CD8-positive, alpha-beta memory T cell (primary cell): Measurements from ENCODE around the gene VSTM2B. TPM values are rescaled to one million over a fixed set of nuclear protein-coding genes. Genes with fewer than 3 reads are reported as not detected.

Experiments
- CTCF ChIA-PET: fragments of 350-600 bp; sonication (Branson Sonifier 250); formaldehyde crosslinking; loops from one replicate; lab custom pipeline; 2021; ENCODE audit warnings: antibody characterized with exemption; lab: Charles Lee
- POLR2A ChIA-PET: fragments of 350-600 bp; sonication (Branson Sonifier 250); formaldehyde crosslinking; loops from one replicate; lab custom pipeline; 2021; ENCODE audit warnings: antibody characterized with exemption; lab: Charles Lee
- DNase-seq, 5 donors: peaks; one replicate each; pipeline versions ENCODE4 v3.0.0 to v3.0.0-alpha.2; 2020 to 2022; ENCODE audit warnings: mixed read lengths in 1 of 5
- H3K27ac ChIP-seq: one replicate; pipeline ENCODE4 v1.7.0; 2013; ENCODE audit warnings: low read depth, mild to moderate bottlenecking, low read length, moderate library complexity
- H3K27me3 ChIP-seq: 2 replicates; pipeline ENCODE4 v1.7.0; 2013; ENCODE audit warnings: low read length, mild to moderate bottlenecking; ENCODE audit not compliant: insufficient read depth, poor library complexity, severe bottlenecking
- H3K36me3 ChIP-seq: 2 replicates; pipeline ENCODE4 v1.7.0; 2013; ENCODE audit warnings: mild to moderate bottlenecking, low read length, moderate library complexity; ENCODE audit not compliant: insufficient read depth
- H3K4me1 ChIP-seq: 2 replicates; pipeline ENCODE4 v1.7.0; 2013; ENCODE audit warnings: mild to moderate bottlenecking, low read length, moderate library complexity; ENCODE audit not compliant: insufficient read depth
- H3K4me3 ChIP-seq: 2 replicates; pipeline ENCODE4 v1.7.0; 2013; ENCODE audit warnings: mild to moderate bottlenecking, low read length
- H3K9me3 ChIP-seq: 2 replicates; pipeline ENCODE4 v1.7.0; 2013; ENCODE audit warnings: mild to moderate bottlenecking, low read length
- H3K27ac Mint-ChIP-seq, 8 donors: one replicate each; pipeline ENCODE4 v1.8.0; 2020 to 2021; ENCODE audit warnings: mixed read lengths in 8 of 8, mild to moderate bottlenecking in 6 of 8, inconsistent platforms in 3 of 8, moderate library complexity in 3 of 8
- H3K27me3 Mint-ChIP-seq, 2 donors: one replicate each; pipeline ENCODE4 v1.8.0; 2020 to 2021; ENCODE audit warnings: mixed read lengths in 2 of 2, mild to moderate bottlenecking in 1 of 2, moderate library complexity in 1 of 2
- H3K36me3 Mint-ChIP-seq, 3 donors: one replicate each; pipeline ENCODE4 v1.8.0; 2020 to 2021; ENCODE audit warnings: mixed read lengths in 3 of 3, inconsistent platforms in 1 of 3, mild to moderate bottlenecking in 1 of 3
- H3K4me1 Mint-ChIP-seq, 3 donors: one replicate each; pipeline ENCODE4 v1.8.0; 2020 to 2021; ENCODE audit warnings: mixed read lengths in 3 of 3, inconsistent platforms in 1 of 3, mild to moderate bottlenecking in 1 of 3
- H3K4me3 Mint-ChIP-seq, 7 donors: one replicate each; pipeline ENCODE4 v1.8.0; 2020 to 2021; ENCODE audit warnings: mixed read lengths in 7 of 7, mild to moderate bottlenecking in 6 of 7, moderate library complexity in 4 of 7, inconsistent platforms in 2 of 7
- H3K9me3 Mint-ChIP-seq, 5 donors: one replicate each; pipeline ENCODE4 v1.8.0; 2020 to 2022; ENCODE audit warnings: mixed read lengths in 5 of 5, mild to moderate bottlenecking in 3 of 5, moderate library complexity in 2 of 5, inconsistent platforms in 1 of 5
- polyA plus RNA-seq: library from polyadenylated mRNA; unstranded; fragments of 300-500 nt; fragmentation: Illumina TruSeq; gene quantifications from one replicate; pipeline ENCODE4 v1.2.3, GENCODE V29; 2021
- total RNA-seq, 2 experiments: library from RNA; stranded (reverse); gene quantifications; one replicate each; pipeline ENCODE4 v1.2.3, GENCODE V29; 2021

VSTM2B gene
- total and polyA plus RNA-seq, 3 experiments from 2014 or later: not detected

- peaks cover 18 to 45% of the 10 kb centered on the region in 2 donors for H3K27me3 Mint-ChIP-seq
- H3K36me3 Mint-ChIP-seq: no peaks in the 10 kb centered on the region
- ChIA-PET POLR2A (no interaction called here), CTCF (no interaction called here)
- no peaks in the 10 kb centered on the region for H3K4me1 ChIP-seq
- no peak for DNase-seq
- no peak overlapping the region for H3K4me3 Mint-ChIP-seq
- no peaks in the 10 kb centered on the region for H3K9me3 Mint-ChIP-seq
- no peaks in the 10 kb centered on the region for H3K9me3 ChIP-seq
- no peak overlapping the region for H3K4me3 ChIP-seq
- H3K4me1 Mint-ChIP-seq: peaks cover 3 to 9% (median 7%) of the 10 kb centered on the region in 3 donors
- H3K27ac ChIP-seq: no peak overlapping the region
- peaks cover 3% of the 10 kb centered on the region for H3K27me3 ChIP-seq
- no peaks in the 10 kb centered on the region for H3K36me3 ChIP-seq
- H3K27ac Mint-ChIP-seq: no peak overlapping the region
These were observed 43.5 kb downstream of the VSTM2B start for GRCh38 chr19:29569038-29569911.

DNA sequence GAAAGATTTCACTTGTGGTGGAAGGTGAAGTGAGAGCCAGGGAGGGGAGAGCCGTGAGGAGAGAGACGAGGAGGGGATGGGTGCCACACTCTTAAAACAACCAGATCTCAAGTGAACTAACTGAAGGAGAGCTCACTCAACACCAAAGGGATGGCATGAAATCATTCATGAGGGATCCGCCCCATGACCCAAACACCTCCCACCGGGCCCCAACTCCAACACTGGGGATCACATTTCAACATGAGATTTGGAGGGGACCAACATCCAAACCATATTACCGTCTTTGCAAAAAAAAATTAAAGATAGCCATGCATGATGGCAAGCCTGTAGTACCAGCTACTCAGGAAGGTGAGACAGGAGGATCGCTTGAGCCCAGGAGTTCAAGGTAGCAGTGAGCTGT is 45.4 kb downstream of the VSTM2B start:
- Histone ChIP-seq H3K4me1 (no peaks in the 10 kb centered on the region), H3K27ac (no peak overlapping the region), H3K4me3 (no peak overlapping the region), H3K36me3 (no peaks in the 10 kb centered on the region), H3K9me3 (no peaks in the 10 kb centered on the region), H3K27me3 (no peaks in the 10 kb centered on the region)
- no peak for DNase-seq
- H3K9me3 Mint-ChIP-seq: no peaks in the 10 kb centered on the region
- no peaks in the 10 kb centered on the region for H3K36me3 Mint-ChIP-seq
- CTCF ChIA-PET: no interaction called here
- no peak overlapping the region for H3K4me3 Mint-ChIP-seq
- H3K27ac Mint-ChIP-seq: no peak overlapping the region
- POLR2A ChIA-PET: no interaction called here
- H3K4me1 Mint-ChIP-seq: no peaks in the 10 kb centered on the region
- H3K27me3 Mint-ChIP-seq: peaks cover 29 to 48% of the 10 kb centered on the region in 2 donors

DNA sequence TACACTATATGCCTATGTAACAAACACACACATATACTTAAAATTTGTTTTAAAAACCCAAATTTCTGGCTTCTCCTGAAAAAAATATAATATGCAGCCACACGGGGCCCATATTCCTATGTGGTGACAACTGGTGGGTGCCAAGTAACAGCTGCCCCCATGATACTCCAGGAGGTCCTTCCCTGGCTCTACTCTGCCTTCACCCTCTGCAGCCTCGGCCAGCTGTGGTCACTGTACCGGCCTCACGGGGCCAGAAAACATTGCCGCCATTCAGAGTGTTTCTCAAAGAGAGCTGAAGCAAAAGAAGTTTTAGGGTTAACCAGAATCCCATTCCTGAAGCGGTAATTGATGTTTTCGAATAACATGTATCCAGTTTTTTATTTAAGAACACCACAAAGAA is 47.7 kb downstream of the VSTM2B start:
- Mint-ChIP-seq H3K4me1 (no peaks in the 10 kb centered on the region), H3K9me3 (no peaks in the 10 kb centered on the region), H3K36me3 (no peaks in the 10 kb centered on the region), H3K4me3 (no peak overlapping the region), H3K27me3 (peaks cover 29 to 67% of the 10 kb centered on the region in 2 donors), H3K27ac (peak overlapping the region in 1 of 8 donors; percentile 11)
- H3K27ac ChIP-seq: no peak overlapping the region
- ChIA-PET POLR2A (no interaction called here), CTCF (no interaction called here)
- H3K36me3 ChIP-seq: no peaks in the 10 kb centered on the region
- DNase-seq: no peak
- H3K9me3 ChIP-seq: no peaks in the 10 kb centered on the region
- peaks cover 9% of the 10 kb centered on the region for H3K27me3 ChIP-seq
- no peaks in the 10 kb centered on the region for H3K4me1 ChIP-seq
- H3K4me3 ChIP-seq: no peak overlapping the region

DNA sequence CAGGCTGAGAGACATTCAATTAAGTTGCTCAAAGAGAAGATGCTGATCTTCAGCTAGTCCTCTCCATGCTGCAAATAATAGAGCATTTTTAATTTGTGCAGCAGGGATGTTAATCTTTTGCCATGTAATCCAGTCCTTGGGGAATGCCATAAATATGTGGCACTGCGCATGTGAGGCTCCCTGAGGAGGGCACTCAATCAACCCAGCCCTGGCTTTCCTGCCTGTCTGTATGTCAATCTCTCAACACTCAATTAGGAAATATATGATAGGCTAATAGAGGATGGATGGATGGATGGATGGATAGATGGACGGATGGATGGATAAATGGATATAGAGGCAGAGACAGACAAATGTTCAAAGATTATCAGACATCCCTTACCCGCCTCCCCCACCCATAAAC is 48.7 kb downstream of the VSTM2B start:
- ChIA-PET POLR2A (no interaction called here), CTCF (no interaction called here)
- Mint-ChIP-seq H3K4me3 (no peak overlapping the region), H3K27ac (no peak overlapping the region), H3K27me3 (peaks cover 32 to 68% of the 10 kb centered on the region in 2 donors), H3K36me3 (no peaks in the 10 kb centered on the region), H3K9me3 (no peaks in the 10 kb centered on the region), H3K4me1 (no peaks in the 10 kb centered on the region)
- Histone ChIP-seq H3K9me3 (no peaks in the 10 kb centered on the region), H3K27me3 (peaks cover 9% of the 10 kb centered on the region), H3K4me3 (no peak overlapping the region), H3K27ac (no peak overlapping the region), H3K36me3 (no peaks in the 10 kb centered on the region), H3K4me1 (no peaks in the 10 kb centered on the region)
- no peak for DNase-seq

GRCh38 chr19:29576046-29576606 is 50.3 kb downstream of the VSTM2B start:
- ChIA-PET CTCF (interaction anchor here (1.6 kb wide), 1 partner anchor 11 kb away, joined by 5 read pairs; no protein-coding TSS in a partner anchor), POLR2A (no interaction called here)
- Mint-ChIP-seq H3K27me3 (peaks cover 35 to 61% of the 10 kb centered on the region in 2 donors), H3K36me3 (peaks cover 0 to 5% (median 0%) of the 10 kb centered on the region in 3 donors), H3K9me3 (peaks cover 0 to 5% (median 3%) of the 10 kb centered on the region in 5 donors), H3K4me1 (no peaks in the 10 kb centered on the region), H3K4me3 (no peak overlapping the region), H3K27ac (peak overlapping the region in 1 of 8 donors; percentile 11)
- H3K27ac ChIP-seq: no peak overlapping the region
- no peaks in the 10 kb centered on the region for H3K4me1 ChIP-seq
- H3K4me3 ChIP-seq: no peak overlapping the region
- H3K27me3 ChIP-seq: peaks cover 9% of the 10 kb centered on the region
- H3K9me3 ChIP-seq: no peaks in the 10 kb centered on the region
- no peaks in the 10 kb centered on the region for H3K36me3 ChIP-seq
- DNase-seq: no peak

- DNase-seq: no peak
- Mint-ChIP-seq H3K27me3 (peaks cover 34 to 57% of the 10 kb centered on the region in 2 donors), H3K27ac (no peak overlapping the region), H3K4me1 (no peaks in the 10 kb centered on the region), H3K9me3 (peaks cover 0 to 9% (median 4%) of the 10 kb centered on the region in 5 donors), H3K4me3 (no peak overlapping the region), H3K36me3 (peaks cover 0 to 6% (median 0%) of the 10 kb centered on the region in 3 donors)
- Histone ChIP-seq H3K4me3 (no peak overlapping the region), H3K27me3 (peaks cover 9% of the 10 kb centered on the region), H3K36me3 (no peaks in the 10 kb centered on the region), H3K27ac (no peak overlapping the region), H3K4me1 (no peaks in the 10 kb centered on the region), H3K9me3 (no peaks in the 10 kb centered on the region)
- POLR2A ChIA-PET: no interaction called here
- CTCF ChIA-PET: interaction anchor here (1.6 kb wide), 1 partner anchor 10 kb away, joined by 5 read pairs; no protein-coding TSS in a partner anchor
These were observed 51.2 kb downstream of the VSTM2B start for GRCh38 chr19:29576761-29577648.

DNA sequence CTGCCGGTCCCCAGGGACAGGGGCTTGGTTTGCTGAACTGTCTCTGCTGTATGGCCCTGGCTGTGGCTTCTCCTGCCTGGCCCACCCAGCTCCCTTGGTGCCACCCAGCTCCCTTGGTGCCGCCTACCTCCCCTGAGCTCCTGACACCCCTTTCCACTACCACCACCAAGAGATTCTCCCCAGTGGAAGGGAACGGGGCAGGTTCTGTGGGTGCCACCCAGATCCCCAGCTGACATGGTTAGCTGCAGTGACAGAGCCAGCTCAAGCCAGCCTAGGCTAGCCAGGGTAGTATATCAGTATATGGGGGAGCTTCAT is 51.8 kb downstream of the VSTM2B start:
- POLR2A ChIA-PET: no interaction called here
- peaks cover 0 to 1% (median 0%) of the 10 kb centered on the region in 3 donors for H3K4me1 Mint-ChIP-seq
- H3K4me1 ChIP-seq: no peaks in the 10 kb centered on the region
- H3K36me3 Mint-ChIP-seq: peaks cover 0 to 6% (median 0%) of the 10 kb centered on the region in 3 donors
- H3K4me3 ChIP-seq: no peak overlapping the region
- no peak overlapping the region for H3K27ac ChIP-seq
- no peak for DNase-seq
- no peak overlapping the region for H3K27ac Mint-ChIP-seq
- no peaks in the 10 kb centered on the region for H3K9me3 ChIP-seq
- CTCF ChIA-PET: interaction anchor here (1.6 kb wide), 1 partner anchor 10 kb away, joined by 5 read pairs; no protein-coding TSS in a partner anchor
- H3K9me3 Mint-ChIP-seq: peaks cover 0 to 9% (median 4%) of the 10 kb centered on the region in 5 donors
- peaks cover 9% of the 10 kb centered on the region for H3K27me3 ChIP-seq
- no peak overlapping the region for H3K4me3 Mint-ChIP-seq
- H3K36me3 ChIP-seq: no peaks in the 10 kb centered on the region
- peaks cover 30 to 53% of the 10 kb centered on the region in 2 donors for H3K27me3 Mint-ChIP-seq
